Stimulated activated naive CD8-positive, alpha-beta T cell treated with anti-CD3 and anti-CD28 coated beads, Interleukin-15, amount 100 ng/mL, for 72 hours (primary cell): ENCODE results near the gene EFNA3.

Experiments used
- ATAC-seq: fragments of 150-1000 bp; cut with Tn5 transposase; 2 replicates; pipeline ENCODE4 v1.10.0; 2021; ENCODE audit warnings: mild to moderate bottlenecking, moderate library complexity
- DNase-seq, 2 donors: peaks; one replicate each; pipeline ENCODE4 v3.0.0; 2021 to 2022
- H3K27ac Mint-ChIP-seq, 2 donors: one replicate each; pipeline ENCODE4 v1.8.0; 2022; ENCODE audit warnings: mild to moderate bottlenecking in 2 of 2, mixed read lengths in 2 of 2, moderate library complexity in 2 of 2
- H3K27me3 Mint-ChIP-seq: one replicate; pipeline ENCODE4 v1.8.0; 2022; ENCODE audit warnings: mixed read lengths
- H3K4me1 Mint-ChIP-seq: one replicate; pipeline ENCODE4 v1.8.0; 2022; ENCODE audit warnings: mild to moderate bottlenecking, mixed read lengths
- H3K4me3 Mint-ChIP-seq, 2 donors: one replicate each; pipeline ENCODE4 v1.8.0; 2022; ENCODE audit warnings: mild to moderate bottlenecking in 2 of 2, mixed read lengths in 2 of 2, moderate library complexity in 1 of 2
- H3K9me3 Mint-ChIP-seq, 2 donors: one replicate each; pipeline ENCODE4 v1.8.0; 2022; ENCODE audit warnings: mixed read lengths in 2 of 2

Gene EFNA3

GRCh38 chr1:155125511-155125945 is 46.9 kb downstream of the EFNA3 start:
- peaks cover 39% of the 10 kb centered on the region for H3K27me3 Mint-ChIP-seq
- peaks cover 37% of the 10 kb centered on the region for H3K4me1 Mint-ChIP-seq
- no peak for DNase-seq
- no peak for ATAC-seq
- H3K4me3 Mint-ChIP-seq, result peak overlapping the region in 1 of 2 donors; percentile 49
- no peak overlapping the region for H3K27ac Mint-ChIP-seq
- no peaks in the 10 kb centered on the region for H3K9me3 Mint-ChIP-seq

GRCh38 chr1:155125946-155126555 is 47.4 kb downstream of the EFNA3 start:
- Mint-ChIP-seq H3K27me3 (peaks cover 39% of the 10 kb centered on the region), H3K4me1 (peaks cover 37% of the 10 kb centered on the region), H3K27ac (no peak overlapping the region), H3K9me3 (no peaks in the 10 kb centered on the region), H3K4me3 (peak overlapping the region in 1 of 2 donors; percentile 86)
- DNase-seq (no peak), ATAC-seq (no peak)

- no peaks in the 10 kb centered on the region for H3K9me3 Mint-ChIP-seq
- peak overlapping the region; percentile 75 to 86 for H3K4me3 Mint-ChIP-seq
- H3K27me3 Mint-ChIP-seq, result peaks cover 39% of the 10 kb centered on the region
- peak; percentile 66 for ATAC-seq
- H3K4me1 Mint-ChIP-seq, result peaks cover 37% of the 10 kb centered on the region
- no peak overlapping the region for H3K27ac Mint-ChIP-seq
- peak in 1 of 2 donors; percentile 24 for DNase-seq
Measured at GRCh38 chr1:155126556-155127104, 48.0 kb downstream of the EFNA3 start.

DNA sequence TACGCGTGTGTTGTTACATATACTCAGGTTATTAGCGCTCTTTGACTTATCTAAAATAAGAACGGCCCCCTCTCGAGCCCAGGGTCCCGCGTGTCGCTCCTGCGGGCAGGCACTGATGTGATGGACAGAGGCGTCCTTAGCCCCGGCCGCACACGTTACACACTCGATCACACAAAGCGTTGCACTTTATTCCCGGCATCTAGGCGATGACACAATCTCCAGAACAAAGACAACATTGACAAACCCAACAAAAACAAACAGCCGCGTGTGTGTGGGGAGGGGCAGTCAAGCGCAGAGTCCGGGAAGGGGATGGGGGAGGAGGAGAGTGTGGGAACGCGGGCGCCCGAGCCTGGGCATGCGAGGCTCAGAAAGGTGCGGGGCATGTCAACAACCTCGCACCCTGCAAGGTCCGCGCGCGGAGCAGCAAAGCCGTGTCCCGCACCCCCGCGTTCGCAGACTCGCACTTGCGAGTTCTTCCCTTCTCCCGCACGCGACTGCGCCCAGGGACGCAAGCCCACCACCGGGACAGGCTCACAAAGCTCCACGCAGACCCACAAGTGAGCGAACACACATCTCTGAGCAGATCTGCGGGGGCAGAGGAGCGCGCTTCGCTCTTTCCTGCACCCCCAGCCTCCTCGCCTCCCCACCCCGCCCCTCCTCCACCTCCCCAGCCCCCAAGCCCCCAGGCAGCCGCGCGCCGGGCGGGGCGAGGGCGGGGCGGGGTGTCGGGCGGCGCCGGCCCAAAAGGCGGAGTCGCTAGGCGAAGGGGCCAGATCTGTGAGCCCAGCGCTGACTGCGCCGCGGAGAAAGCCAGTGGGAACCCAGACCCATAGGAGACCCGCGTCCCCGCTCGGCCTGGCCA is 48.7 kb downstream of the EFNA3 start, which contains the start of gene EFNA1:
Gene EFNA1 (plus strand): TSS at position 772 of the 862 bp plus-strand sequence. CDS start 102 bp downstream, outside the sequence.
- ATAC-seq (peak; percentile 71), DNase-seq (peak; percentile 36 to 40)
- H3K27ac Mint-ChIP-seq, result peak within 1 kb of the TSS in 1 of 2 donors; percentile 50
- H3K4me3 Mint-ChIP-seq, result peak within 1 kb of the TSS; percentile 75 to 86
- H3K4me1 Mint-ChIP-seq, result peaks cover 37% of the 10 kb centered on the region
- peaks cover 39% of the 10 kb centered on the region for H3K27me3 Mint-ChIP-seq
- no peaks in the 10 kb centered on the region for H3K9me3 Mint-ChIP-seq

GRCh38 chr1:155127967-155128754 is 49.5 kb downstream of the EFNA3 start:
- ATAC-seq, result peak; percentile 22
- Mint-ChIP-seq H3K9me3 (no peaks in the 10 kb centered on the region), H3K27ac (peak overlapping the region in 1 of 2 donors; percentile 50), H3K27me3 (peaks cover 39% of the 10 kb centered on the region), H3K4me3 (peak overlapping the region; percentile 58 to 65), H3K4me1 (peaks cover 37% of the 10 kb centered on the region)
- no peak for DNase-seq

- Mint-ChIP-seq H3K27me3 (peaks cover 39% of the 10 kb centered on the region), H3K4me1 (peaks cover 37% of the 10 kb centered on the region), H3K27ac (no peak overlapping the region), H3K9me3 (no peaks in the 10 kb centered on the region), H3K4me3 (peak overlapping the region; percentile 58 to 65)
- ATAC-seq (no peak), DNase-seq (no peak)
Measured at GRCh38 chr1:155128755-155129473, 50.3 kb downstream of the EFNA3 start.

DNA sequence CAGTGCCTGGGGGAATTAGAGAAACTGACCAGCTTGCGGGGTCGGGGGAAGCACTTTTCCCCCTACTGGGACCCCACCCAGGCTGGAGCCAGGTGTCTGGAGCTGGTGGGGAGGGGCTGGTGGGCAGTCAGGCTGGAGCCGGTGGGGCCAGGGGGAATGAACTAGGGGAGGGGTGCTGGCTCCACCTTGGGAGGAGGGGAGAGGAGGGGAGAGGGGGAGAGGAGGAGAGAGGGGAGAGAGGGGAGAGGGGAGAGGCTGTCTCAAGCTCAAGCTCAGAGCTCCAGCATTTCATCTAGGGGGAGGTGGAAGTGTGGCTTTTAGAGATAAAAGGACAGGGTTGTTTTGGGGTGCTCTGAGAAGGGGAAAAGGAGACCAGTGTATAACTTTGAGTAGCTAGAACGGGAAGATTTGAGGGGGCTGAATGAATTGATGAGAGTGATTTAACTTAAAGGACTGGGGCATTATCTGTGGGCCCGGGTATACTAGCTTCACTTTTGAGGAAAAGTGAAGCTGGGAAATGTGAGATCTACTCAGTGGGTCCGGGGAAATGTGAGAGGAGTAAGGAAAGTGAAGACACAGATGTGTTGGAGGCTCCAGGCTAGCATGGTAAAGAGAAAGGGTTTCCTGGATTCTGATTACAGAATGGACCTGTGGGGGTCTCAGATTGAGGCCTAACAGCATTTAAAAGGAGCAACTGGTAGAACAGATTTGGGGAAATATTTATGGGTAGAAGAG is 51.8 kb downstream of the EFNA3 start:
- Mint-ChIP-seq H3K27me3 (peaks cover 33% of the 10 kb centered on the region), H3K27ac (no peak overlapping the region)
- no peak for ATAC-seq

GRCh38 chr1:155131285-155131684 is 52.6 kb downstream of the EFNA3 start:
- Mint-ChIP-seq H3K27me3 (peaks cover 25% of the 10 kb centered on the region), H3K27ac (no peak overlapping the region), H3K4me3 (no peak overlapping the region), H3K4me1 (peaks cover 44% of the 10 kb centered on the region), H3K9me3 (no peaks in the 10 kb centered on the region)
- ATAC-seq (no peak), DNase-seq (no peak)

More for the DNA sequence above, 51.8 kb downstream of the EFNA3 start:
- Mint-ChIP-seq H3K4me1 (peaks cover 45% of the 10 kb centered on the region), H3K4me3 (no peak overlapping the region), H3K9me3 (no peaks in the 10 kb centered on the region)
- no peak for DNase-seq

- peaks cover 42% of the 10 kb centered on the region for H3K4me1 Mint-ChIP-seq
- DNase-seq (no peak), ATAC-seq (no peak)
- H3K27ac Mint-ChIP-seq, result no peak overlapping the region
- H3K9me3 Mint-ChIP-seq, result no peaks in the 10 kb centered on the region
- H3K4me3 Mint-ChIP-seq, result no peak overlapping the region
- peaks cover 19% of the 10 kb centered on the region for H3K27me3 Mint-ChIP-seq
Measured at GRCh38 chr1:155131856-155132255, 53.2 kb downstream of the EFNA3 start.

DNA sequence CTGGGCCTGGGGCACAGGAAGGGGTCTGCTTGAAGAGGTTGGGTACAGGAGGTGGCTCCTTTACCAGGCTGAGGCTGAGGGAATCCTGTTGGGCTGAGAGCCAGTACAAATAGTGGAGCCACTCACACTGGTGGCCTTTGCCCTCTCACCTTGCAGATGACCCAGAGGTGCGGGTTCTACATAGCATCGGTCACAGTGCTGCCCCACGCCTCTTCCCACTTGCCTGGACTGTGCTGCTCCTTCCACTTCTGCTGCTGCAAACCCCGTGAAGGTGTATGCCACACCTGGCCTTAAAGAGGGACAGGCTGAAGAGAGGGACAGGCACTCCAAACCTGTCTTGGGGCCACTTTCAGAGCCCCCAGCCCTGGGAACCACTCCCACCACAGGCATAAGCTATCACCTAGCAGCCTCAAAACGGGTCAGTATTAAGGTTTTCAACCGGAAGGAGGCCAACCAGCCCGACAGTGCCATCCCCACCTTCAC is 55.2 kb downstream of the EFNA3 start:
- no peak overlapping the region for H3K4me3 Mint-ChIP-seq
- no peak overlapping the region for H3K27ac Mint-ChIP-seq
- H3K27me3 Mint-ChIP-seq, result no peaks in the 10 kb centered on the region
- no peaks in the 10 kb centered on the region for H3K9me3 Mint-ChIP-seq
- H3K4me1 Mint-ChIP-seq, result peaks cover 43% of the 10 kb centered on the region
- DNase-seq, result no peak
- no peak for ATAC-seq

DNA sequence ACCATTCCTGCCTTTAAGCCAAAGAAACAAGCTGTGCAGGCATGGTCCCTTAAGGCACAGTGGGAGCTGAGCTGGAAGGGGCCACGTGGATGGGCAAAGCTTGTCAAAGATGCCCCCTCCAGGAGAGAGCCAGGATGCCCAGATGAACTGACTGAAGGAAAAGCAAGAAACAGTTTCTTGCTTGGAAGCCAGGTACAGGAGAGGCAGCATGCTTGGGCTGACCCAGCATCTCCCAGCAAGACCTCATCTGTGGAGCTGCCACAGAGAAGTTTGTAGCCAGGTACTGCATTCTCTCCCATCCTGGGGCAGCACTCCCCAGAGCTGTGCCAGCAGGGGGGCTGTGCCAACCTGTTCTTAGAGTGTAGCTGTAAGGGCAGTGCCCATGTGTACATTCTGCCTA is 55.7 kb downstream of the EFNA3 start:
- ATAC-seq (no peak), DNase-seq (no peak)
- H3K9me3 Mint-ChIP-seq, result no peaks in the 10 kb centered on the region
- H3K27me3 Mint-ChIP-seq, result no peaks in the 10 kb centered on the region
- no peak overlapping the region for H3K27ac Mint-ChIP-seq
- H3K4me1 Mint-ChIP-seq, result peaks cover 42% of the 10 kb centered on the region
- peak overlapping the region; percentile 92 to 98 for H3K4me3 Mint-ChIP-seq

GRCh38 chr1:155134880-155135414 is 56.3 kb downstream of the EFNA3 start:
- peak overlapping the region; percentile 92 to 98 for H3K4me3 Mint-ChIP-seq
- H3K27me3 Mint-ChIP-seq, result no peaks in the 10 kb centered on the region
- peak overlapping the region; percentile 97 to 98 for H3K27ac Mint-ChIP-seq
- peaks cover 36% of the 10 kb centered on the region for H3K4me1 Mint-ChIP-seq
- ATAC-seq (no peak), DNase-seq (no peak)
- H3K9me3 Mint-ChIP-seq, result no peaks in the 10 kb centered on the region

DNA sequence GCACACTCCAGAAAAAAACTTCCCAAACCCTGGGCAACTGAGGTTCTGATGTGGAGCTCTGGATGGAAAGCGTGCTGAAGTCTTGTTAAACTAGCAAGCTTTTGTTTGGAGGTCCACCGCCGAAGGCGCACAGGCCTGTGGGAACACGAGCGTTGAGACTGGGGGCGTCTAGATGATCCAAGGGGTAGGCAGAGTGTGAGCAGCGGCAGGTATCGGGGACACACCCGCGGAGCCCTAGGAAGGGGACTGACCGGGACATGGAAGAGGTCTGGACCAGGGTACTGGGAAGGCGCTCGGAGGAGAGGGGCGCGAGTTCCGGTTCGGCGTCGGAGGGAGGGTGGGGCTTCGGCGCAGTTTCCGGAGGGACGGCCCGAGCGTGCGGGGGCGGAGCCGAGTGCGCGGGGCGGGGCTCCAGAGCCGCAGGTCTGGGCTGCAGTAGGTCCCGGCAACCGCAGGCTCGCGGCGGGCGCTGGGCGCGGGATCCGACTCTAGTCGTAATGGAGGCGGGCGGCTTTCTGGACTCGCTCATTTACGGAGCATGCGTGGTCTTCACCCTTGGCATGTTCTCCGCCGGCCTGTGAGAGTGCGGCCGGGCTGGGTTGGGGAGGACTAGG is 56.9 kb downstream of the EFNA3 start, which contains the start of gene SLC50A1:
Gene SLC50A1 (plus strand): TSS at position 438 of the 614 bp plus-strand sequence. CDS start 60 bp downstream, at position 498.
- Mint-ChIP-seq H3K27me3 (no peaks in the 10 kb centered on the region), H3K27ac (peak within 1 kb of the TSS; percentile 97 to 98), H3K4me1 (peaks cover 36% of the 10 kb centered on the region), H3K4me3 (peak within 1 kb of the TSS; percentile 92 to 98), H3K9me3 (no peaks in the 10 kb centered on the region)
- DNase-seq (peak; percentile 93 to 95), ATAC-seq (peak; percentile 85)
